ENCODE data around the gene TAOK1. TPM values are rescaled to one million over a fixed set of nuclear protein-coding genes. Genes with fewer than 3 reads are reported as not detected.
A peak's percentile ranks its signal among the peaks of the same experiment; 100 is the strongest.

Gene TAOK1
- total and polyA plus RNA-seq, 2 of the 13 experiments (the other 11 are each of a cell fraction or from before 2014, with no cell fraction given) = 14.1 to 23.0 TPM

DNA sequence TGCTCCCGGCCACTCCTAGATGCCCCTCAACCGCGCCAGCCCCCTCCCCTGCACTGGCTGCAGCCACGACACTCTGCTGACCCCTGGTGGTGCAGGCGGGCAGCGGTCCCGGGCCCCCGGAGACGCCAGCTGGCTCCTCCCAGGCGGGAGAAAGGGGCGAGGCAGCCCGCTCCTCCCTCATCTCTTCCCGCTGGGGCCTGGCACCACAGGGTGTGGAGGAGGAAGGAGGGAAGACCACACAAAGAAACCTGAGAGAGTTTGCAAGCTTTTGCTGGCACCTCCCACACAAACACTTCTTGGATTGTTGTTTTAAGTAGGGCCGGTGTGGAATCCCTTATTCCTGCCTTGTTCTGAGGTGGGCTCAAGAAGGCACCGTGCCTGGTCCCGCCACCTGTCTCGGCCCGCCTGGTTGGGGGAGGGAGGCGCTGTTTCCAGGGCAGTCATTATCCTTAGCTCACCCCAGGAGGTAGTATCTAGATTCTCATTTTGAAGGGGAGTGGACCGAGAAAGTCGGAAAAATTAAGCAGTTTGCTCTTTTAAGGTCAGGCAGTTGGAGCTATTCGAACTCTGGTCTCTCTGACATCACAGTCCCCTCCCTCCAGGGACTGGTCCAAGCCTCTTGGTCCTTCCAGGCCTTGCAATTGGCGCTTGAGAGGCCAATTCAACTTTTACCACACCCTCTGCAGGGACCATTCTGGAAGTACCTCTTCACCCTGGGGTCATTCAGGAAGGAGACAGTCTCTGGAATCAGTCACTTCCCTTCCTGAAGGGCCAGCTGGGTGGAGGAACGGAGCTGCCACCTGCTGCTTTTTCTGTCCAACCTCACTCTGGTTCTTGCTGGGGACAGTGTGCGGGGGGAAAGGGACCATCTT, 201.8 kb downstream of the TAOK1 start (continued):
- TF ChIP-seq, protein P1, sequence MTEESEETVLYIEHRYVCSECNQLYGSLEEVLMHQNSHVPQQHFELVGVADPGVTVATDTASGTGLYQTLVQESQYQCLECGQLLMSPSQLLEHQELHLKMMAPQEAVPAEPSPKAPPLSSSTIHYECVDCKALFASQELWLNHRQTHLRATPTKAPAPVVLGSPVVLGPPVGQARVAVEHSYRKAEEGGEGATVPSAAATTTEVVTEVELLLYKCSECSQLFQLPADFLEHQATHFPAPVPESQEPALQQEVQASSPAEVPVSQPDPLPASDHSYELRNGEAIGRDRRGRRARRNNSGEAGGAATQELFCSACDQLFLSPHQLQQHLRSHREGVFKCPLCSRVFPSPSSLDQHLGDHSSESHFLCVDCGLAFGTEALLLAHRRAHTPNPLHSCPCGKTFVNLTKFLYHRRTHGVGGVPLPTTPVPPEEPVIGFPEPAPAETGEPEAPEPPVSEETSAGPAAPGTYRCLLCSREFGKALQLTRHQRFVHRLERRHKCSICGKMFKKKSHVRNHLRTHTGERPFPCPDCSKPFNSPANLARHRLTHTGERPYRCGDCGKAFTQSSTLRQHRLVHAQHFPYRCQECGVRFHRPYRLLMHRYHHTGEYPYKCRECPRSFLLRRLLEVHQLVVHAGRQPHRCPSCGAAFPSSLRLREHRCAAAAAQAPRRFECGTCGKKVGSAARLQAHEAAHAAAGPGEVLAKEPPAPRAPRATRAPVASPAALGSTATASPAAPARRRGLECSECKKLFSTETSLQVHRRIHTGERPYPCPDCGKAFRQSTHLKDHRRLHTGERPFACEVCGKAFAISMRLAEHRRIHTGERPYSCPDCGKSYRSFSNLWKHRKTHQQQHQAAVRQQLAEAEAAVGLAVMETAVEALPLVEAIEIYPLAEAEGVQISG (CRISPR knock-in tag; IDR thresholded peaks at IDR 0.05) = 0 out of 2 replicates have a peak, but pooled peaks have one; percentile 37
- TF ChIP-seq ZNF703 (CRISPR knock-in tag; IDR thresholded peaks at IDR 0.05; ENCODE audit: borderline replicate concordance) (no peak), ZNF567 (CRISPR knock-in tag; IDR thresholded peaks at IDR 0.05; ENCODE audit: borderline replicate concordance) (0 out of 2 replicates have a peak, but pooled peaks have one; percentile 26), ZKSCAN5 (CRISPR knock-in tag; IDR thresholded peaks at IDR 0.05) (no peak), ZBTB21 (CRISPR knock-in tag; IDR thresholded peaks at IDR 0.05) (no peak), ETS1 (CRISPR knock-in tag; IDR thresholded peaks at IDR 0.05) (no peak), ZNF792 (CRISPR knock-in tag; IDR thresholded peaks at IDR 0.05) (peak; percentile 48; the same call in 1 of the 2 replicates), PHF8 (CRISPR knock-in tag; IDR thresholded peaks at IDR 0.05) (no peak; the same call in 1 of the 2 replicates), ZNF30 (CRISPR knock-in tag; IDR thresholded peaks at IDR 0.05) (no peak), ZNF274 (CRISPR knock-in tag; IDR thresholded peaks at IDR 0.05) (no peak), ZBTB26 (CRISPR knock-in tag; IDR thresholded peaks at IDR 0.05; ENCODE audit: borderline replicate concordance) (no peak), ESRRA (CRISPR knock-in tag; IDR thresholded peaks at IDR 0.05; ENCODE audit: low read depth) (peak; percentile 20; the same call in 1 of the 2 replicates), ZNF83 (CRISPR knock-in tag; IDR thresholded peaks at IDR 0.05; ENCODE audit: borderline replicate concordance) (no peak), DDIT3 (CRISPR knock-in tag; IDR thresholded peaks at IDR 0.05) (no peak)
- TF ChIP-seq, protein P2, sequence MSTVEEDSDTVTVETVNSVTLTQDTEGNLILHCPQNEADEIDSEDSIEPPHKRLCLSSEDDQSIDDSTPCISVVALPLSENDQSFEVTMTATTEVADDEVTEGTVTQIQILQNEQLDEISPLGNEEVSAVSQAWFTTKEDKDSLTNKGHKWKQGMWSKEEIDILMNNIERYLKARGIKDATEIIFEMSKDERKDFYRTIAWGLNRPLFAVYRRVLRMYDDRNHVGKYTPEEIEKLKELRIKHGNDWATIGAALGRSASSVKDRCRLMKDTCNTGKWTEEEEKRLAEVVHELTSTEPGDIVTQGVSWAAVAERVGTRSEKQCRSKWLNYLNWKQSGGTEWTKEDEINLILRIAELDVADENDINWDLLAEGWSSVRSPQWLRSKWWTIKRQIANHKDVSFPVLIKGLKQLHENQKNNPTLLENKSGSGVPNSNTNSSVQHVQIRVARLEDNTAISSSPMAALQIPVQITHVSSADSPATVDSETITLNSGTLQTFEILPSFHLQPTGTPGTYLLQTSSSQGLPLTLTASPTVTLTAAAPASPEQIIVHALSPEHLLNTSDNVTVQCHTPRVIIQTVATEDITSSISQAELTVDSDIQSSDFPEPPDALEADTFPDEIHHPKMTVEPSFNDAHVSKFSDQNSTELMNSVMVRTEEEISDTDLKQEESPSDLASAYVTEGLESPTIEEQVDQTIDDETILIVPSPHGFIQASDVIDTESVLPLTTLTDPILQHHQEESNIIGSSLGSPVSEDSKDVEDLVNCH (CRISPR knock-in tag; IDR thresholded peaks at IDR 0.05) = no peak
- TF ChIP-seq, protein P3, sequence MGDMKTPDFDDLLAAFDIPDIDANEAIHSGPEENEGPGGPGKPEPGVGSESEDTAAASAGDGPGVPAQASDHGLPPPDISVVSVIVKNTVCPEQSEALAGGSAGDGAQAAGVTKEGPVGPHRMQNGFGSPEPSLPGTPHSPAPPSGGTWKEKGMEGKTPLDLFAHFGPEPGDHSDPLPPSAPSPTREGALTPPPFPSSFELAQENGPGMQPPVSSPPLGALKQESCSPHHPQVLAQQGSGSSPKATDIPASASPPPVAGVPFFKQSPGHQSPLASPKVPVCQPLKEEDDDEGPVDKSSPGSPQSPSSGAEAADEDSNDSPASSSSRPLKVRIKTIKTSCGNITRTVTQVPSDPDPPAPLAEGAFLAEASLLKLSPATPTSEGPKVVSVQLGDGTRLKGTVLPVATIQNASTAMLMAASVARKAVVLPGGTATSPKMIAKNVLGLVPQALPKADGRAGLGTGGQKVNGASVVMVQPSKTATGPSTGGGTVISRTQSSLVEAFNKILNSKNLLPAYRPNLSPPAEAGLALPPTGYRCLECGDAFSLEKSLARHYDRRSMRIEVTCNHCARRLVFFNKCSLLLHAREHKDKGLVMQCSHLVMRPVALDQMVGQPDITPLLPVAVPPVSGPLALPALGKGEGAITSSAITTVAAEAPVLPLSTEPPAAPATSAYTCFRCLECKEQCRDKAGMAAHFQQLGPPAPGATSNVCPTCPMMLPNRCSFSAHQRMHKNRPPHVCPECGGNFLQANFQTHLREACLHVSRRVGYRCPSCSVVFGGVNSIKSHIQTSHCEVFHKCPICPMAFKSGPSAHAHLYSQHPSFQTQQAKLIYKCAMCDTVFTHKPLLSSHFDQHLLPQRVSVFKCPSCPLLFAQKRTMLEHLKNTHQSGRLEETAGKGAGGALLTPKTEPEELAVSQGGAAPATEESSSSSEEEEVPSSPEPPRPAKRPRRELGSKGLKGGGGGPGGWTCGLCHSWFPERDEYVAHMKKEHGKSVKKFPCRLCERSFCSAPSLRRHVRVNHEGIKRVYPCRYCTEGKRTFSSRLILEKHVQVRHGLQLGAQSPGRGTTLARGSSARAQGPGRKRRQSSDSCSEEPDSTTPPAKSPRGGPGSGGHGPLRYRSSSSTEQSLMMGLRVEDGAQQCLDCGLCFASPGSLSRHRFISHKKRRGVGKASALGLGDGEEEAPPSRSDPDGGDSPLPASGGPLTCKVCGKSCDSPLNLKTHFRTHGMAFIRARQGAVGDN (CRISPR knock-in tag; IDR thresholded peaks at IDR 0.05) = peak; percentile 76

All from HepG2 (cell line).